NB4 (cell line): ENCODE measurements around the gene RNF212.

ENCODE experiments used
- DNase-seq: peaks from one replicate; pipeline ENCODE4 v3.0.0; 2010; ENCODE audit warnings: low read depth
- H3K4me3 ChIP-seq: one replicate; pipeline ENCODE4 v1.5.1; 2011; ENCODE audit warnings: mild to moderate bottlenecking, low read depth, low read length, moderate library complexity
- MYC ChIP-seq: IDR thresholded peaks from 2 replicates; pipeline ENCODE4 v1.6.1; 2011; ENCODE audit warnings: low read depth, low read length
- POLR2A ChIP-seq: IDR thresholded peaks from 2 replicates; pipeline ENCODE4 v1.6.1; 2011; ENCODE audit warnings: mild to moderate bottlenecking; ENCODE audit not compliant: insufficient read length; ENCODE audit errors: extremely low read depth
- TF ChIP-seq, protein P1 (sequence below): IDR thresholded peaks from 2 replicates; pipeline ENCODE4 v1.6.1; 2011; ENCODE audit warnings: low read depth, low read length
- TF ChIP-seq, protein P2 (sequence below): IDR thresholded peaks from one replicate; pipeline ENCODE4 v1.5.1; 2012; ENCODE audit warnings: low read depth, low read length

Gene RNF212

DNA sequence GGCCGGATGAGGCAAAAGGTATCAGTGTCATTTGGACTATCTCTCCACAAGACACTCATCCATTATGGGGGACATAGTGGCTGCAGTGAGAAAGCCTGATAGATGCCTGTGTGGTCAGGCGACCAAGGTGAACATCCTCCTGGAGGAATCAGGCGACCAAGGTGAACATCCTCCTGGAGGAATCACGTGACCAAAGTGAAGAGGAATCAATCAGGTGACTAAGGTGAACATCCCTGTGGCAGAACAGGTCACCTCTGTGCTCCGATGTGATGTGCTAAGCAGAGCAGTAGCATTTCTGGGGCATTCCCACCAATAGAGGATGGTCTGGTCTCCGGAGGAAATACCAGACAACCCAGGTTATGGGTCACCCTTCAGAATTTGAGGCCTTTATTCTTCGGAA lies 44.0 kb downstream of the RNF212 start:
- DNase-seq: no peak

DNA sequence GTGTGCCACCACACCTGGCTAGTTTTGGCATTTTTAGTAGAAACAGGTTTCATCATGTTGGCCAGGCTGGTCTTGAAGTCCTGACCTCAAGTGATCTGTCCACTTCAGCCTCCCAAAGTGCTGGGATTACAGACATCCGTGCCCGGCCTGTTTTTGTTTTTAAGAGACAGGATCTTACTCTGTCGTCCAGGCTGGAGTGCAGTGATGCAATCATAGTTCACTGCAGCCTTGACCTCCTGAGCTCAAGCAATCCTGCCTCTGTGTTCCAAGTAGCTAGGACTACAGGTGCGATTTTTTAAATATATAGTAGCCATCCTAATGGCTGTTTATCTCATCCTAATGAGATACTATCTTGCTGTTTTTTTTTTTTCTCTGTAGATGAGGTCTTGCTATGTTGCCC lies 47.6 kb downstream of the RNF212 start:
- no peak overlapping the region for H3K4me3 ChIP-seq
- DNase-seq: no peak
- TF ChIP-seq, protein P1, sequence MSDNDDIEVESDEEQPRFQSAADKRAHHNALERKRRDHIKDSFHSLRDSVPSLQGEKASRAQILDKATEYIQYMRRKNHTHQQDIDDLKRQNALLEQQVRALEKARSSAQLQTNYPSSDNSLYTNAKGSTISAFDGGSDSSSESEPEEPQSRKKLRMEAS: no peak
- TF ChIP-seq, protein P2, sequence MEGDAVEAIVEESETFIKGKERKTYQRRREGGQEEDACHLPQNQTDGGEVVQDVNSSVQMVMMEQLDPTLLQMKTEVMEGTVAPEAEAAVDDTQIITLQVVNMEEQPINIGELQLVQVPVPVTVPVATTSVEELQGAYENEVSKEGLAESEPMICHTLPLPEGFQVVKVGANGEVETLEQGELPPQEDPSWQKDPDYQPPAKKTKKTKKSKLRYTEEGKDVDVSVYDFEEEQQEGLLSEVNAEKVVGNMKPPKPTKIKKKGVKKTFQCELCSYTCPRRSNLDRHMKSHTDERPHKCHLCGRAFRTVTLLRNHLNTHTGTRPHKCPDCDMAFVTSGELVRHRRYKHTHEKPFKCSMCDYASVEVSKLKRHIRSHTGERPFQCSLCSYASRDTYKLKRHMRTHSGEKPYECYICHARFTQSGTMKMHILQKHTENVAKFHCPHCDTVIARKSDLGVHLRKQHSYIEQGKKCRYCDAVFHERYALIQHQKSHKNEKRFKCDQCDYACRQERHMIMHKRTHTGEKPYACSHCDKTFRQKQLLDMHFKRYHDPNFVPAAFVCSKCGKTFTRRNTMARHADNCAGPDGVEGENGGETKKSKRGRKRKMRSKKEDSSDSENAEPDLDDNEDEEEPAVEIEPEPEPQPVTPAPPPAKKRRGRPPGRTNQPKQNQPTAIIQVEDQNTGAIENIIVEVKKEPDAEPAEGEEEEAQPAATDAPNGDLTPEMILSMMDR: no peak
- TF ChIP-seq POLR2A (no peak), MYC (no peak)

More for the DNA sequence above, 44.0 kb downstream of the RNF212 start:
- no peak overlapping the region for H3K4me3 ChIP-seq
- TF ChIP-seq, protein P1: no peak
- TF ChIP-seq, protein P2: no peak
- no peak for TF ChIP-seq MYC
- no peak for TF ChIP-seq POLR2A

DNA sequence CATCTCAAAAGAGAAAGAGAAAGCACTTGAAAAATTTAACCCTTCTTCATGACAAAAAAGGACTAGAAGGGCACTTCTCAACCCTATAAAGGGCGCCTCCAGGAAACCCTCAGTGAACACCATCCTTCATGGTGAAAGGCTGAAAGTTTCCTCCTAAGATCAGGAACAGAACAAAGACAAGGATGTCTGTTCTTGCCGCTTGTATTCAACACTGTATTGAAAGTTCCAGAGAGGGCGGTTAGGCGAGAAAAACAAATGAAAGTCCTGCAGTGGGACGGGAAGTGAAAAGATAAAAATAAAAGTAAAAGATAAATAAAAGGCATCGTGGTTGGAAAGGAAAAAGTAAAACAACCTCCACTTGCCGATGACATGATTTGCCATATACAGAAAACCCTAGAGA lies 50.9 kb downstream of the RNF212 start:
- TF ChIP-seq MYC (no peak), POLR2A (no peak)
- TF ChIP-seq, protein P1: no peak
- DNase-seq: no peak
- no peak overlapping the region for H3K4me3 ChIP-seq

DNA sequence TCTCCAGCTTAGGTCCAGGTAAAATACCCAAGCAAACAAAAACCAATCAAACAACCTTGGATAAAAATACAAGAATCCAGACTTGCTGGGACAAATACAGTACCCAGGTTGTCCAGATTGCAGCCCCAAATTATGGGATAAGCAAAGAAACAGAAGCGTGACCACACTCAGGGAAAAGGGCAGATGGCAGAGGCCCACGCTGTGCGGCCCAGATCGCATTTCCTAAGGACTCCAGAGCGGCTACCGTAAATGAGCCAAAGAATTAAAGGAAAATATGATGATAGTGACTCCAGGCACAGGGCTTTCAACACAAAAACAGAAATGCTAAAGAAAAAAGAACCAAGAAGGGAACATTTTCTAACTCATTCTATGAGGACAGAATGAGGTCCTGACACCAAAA lies 51.6 kb downstream of the RNF212 start:
- DNase-seq: no peak
- TF ChIP-seq POLR2A (no peak), MYC (no peak)
- TF ChIP-seq, protein P1: no peak
- TF ChIP-seq, protein P2: no peak
- H3K4me3 ChIP-seq: no peak overlapping the region

DNA sequence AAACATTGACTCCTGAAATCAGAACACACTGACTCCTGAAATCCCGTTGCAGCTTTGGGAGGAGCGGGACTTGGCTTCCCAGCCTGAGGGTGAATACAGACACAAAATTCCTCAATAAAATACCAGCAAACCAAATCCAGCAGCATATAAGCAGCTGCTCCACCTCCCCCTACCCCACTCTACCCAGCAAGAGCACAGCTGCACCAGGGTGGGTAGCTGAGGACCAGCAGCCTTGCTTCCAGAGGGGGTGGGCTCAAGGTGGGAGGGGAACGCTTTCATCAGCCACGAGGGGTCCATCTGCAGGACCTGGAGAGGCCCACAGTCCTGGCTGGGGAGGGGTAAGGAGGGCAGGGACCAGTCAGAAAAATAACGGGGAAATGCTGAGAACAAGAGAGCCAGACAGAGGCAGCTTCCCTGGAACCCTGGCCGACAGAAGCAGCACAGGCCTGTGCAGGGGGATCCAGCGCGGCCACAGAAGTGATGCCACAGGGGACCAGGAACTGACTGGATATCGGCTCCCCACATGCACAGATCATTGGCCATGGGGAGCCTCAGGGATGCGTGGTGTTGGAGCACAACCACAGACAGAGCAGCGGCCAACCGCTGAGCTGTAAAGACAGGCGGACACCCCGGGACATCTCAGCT lies 52.2 kb downstream of the RNF212 start:
- DNase-seq: no peak
- no peak overlapping the region for H3K4me3 ChIP-seq
- no peak for TF ChIP-seq POLR2A
- TF ChIP-seq, protein P1: no peak
- TF ChIP-seq MYC: no peak
- TF ChIP-seq, protein P2: no peak

DNA sequence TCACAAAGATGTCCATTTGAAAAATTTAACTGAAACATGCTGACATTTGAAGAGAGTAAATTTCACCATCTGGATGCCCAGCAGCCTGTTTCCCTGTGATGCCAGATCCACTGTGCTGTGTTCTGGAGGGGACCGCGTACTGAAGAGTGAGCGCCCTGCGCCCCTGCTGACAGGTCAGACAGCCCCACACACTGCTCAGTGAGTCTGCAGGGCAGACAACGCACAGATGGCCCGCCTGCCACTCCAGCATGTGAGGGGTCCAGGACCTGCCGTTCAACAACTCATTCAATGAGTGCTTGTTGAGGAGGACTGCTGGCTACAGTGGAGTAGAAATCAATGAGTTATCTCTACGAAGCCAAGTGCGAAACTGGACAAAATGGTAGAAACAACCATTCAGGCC lies 52.7 kb downstream of the RNF212 start:
- TF ChIP-seq, protein P2: no peak
- no peak for TF ChIP-seq MYC
- TF ChIP-seq, protein P1: no peak
- no peak for TF ChIP-seq POLR2A
- no peak for DNase-seq
- no peak overlapping the region for H3K4me3 ChIP-seq
